ENCODE data around the gene SYF2.

DNA sequence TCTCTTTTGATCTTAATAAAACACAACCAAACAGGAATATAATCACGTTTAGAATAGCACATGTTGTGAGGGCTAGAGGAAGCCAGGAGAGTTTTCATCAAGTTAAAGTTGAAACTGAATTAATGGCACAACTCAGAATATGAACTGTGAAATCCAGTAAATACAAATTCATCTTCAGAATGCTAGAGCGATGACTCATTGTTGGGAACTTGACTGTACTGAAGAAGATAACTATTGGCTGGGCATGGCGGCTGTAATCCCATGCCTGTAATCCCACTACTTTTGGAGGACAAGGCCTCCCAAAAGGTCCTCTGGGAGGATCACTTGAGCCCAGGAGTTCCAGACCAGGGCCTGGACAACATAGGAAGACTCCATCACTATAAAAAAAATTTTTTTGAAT lies 8.8 kb downstream of the SYF2 start:
- TF ChIP-seq, protein P1, sequence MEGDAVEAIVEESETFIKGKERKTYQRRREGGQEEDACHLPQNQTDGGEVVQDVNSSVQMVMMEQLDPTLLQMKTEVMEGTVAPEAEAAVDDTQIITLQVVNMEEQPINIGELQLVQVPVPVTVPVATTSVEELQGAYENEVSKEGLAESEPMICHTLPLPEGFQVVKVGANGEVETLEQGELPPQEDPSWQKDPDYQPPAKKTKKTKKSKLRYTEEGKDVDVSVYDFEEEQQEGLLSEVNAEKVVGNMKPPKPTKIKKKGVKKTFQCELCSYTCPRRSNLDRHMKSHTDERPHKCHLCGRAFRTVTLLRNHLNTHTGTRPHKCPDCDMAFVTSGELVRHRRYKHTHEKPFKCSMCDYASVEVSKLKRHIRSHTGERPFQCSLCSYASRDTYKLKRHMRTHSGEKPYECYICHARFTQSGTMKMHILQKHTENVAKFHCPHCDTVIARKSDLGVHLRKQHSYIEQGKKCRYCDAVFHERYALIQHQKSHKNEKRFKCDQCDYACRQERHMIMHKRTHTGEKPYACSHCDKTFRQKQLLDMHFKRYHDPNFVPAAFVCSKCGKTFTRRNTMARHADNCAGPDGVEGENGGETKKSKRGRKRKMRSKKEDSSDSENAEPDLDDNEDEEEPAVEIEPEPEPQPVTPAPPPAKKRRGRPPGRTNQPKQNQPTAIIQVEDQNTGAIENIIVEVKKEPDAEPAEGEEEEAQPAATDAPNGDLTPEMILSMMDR (IDR thresholded peaks at IDR 0.05), result no peak
- no peak for TF ChIP-seq EZH2 (IDR thresholded peaks at IDR 0.05; ENCODE audit: borderline replicate concordance, insufficient read depth, low read depth, low read length, poor library complexity, severe bottlenecking)
